ENCODE data around the gene ABCD4. TPM values are rescaled to one million over a fixed set of nuclear protein-coding genes. Genes with fewer than 3 reads are reported as not detected.

ABCD4 gene
- total RNA-seq, 4 donors from 2014 or later, result 45.2 to 79.5 (median 62.0) TPM

GRCh38 chr14:74299061-74299545 is 3.6 kb downstream of the ABCD4 start:
- Histone ChIP-seq H3K27me3 (no peaks in the 10 kb centered on the region), H3K36me3 (peaks cover 16 to 46% of the 10 kb centered on the region in 2 donors), H3K27ac (peak overlapping the region in 2 of 3 donors; percentile 6 to 49), H3K4me1 (peaks cover 4 to 14% of the 10 kb centered on the region in 2 donors), H3K9me3 (no peaks in the 10 kb centered on the region), H3K4me3 (replicated peaks in 1 of 3) (no peak overlapping the region)
- intact Hi-C loops (cut with DNase I), result no loop called here
- TF ChIP-seq CTCF (IDR thresholded peaks at IDR 0.05) (no peak), POLR2A (IDR thresholded peaks at IDR 0.05) (no peak)
- DNase-seq, result peak in 1 of 2 donors; percentile 11
- 63 to 69% methylated on average over 10 of the region's 10 CpGs for WGBS, 2 donors

- Histone ChIP-seq H3K4me3 (replicated peaks in 1 of 3) (no peak overlapping the region), H3K27ac (no peak overlapping the region), H3K9me3 (no peaks in the 10 kb centered on the region), H3K36me3 (peaks cover 16 to 46% of the 10 kb centered on the region in 2 donors), H3K4me1 (peaks cover 0 to 8% of the 10 kb centered on the region in 2 donors), H3K27me3 (no peaks in the 10 kb centered on the region)
- intact Hi-C loops (cut with DNase I), result no loop called here
- no peak for DNase-seq
- WGBS, 2 donors, result 91 to 95% methylated on average over 10 of the region's 10 CpGs
- TF ChIP-seq POLR2A (IDR thresholded peaks at IDR 0.05) (no peak), CTCF (IDR thresholded peaks at IDR 0.05) (no peak)
Observed at GRCh38 chr14:74297986-74298385, 4.7 kb downstream of the ABCD4 start.

- 89 to 90% methylated on average over 9 of the region's 9 CpGs for WGBS, 2 donors
- Histone ChIP-seq H3K36me3 (peaks cover 30 to 62% of the 10 kb centered on the region in 2 donors), H3K27me3 (no peaks in the 10 kb centered on the region), H3K27ac (no peak overlapping the region), H3K9me3 (no peaks in the 10 kb centered on the region), H3K4me1 (peaks cover 0 to 3% of the 10 kb centered on the region in 2 donors), H3K4me3 (replicated peaks in 1 of 3) (no peak overlapping the region)
- DNase-seq, result no peak
- intact Hi-C loops (cut with DNase I), result no loop called here
- TF ChIP-seq POLR2A (IDR thresholded peaks at IDR 0.05) (no peak), CTCF (IDR thresholded peaks at IDR 0.05) (no peak)
Observed at GRCh38 chr14:74296037-74296467, 6.7 kb downstream of the ABCD4 start.

GRCh38 chr14:74293606-74294005 is 9.1 kb downstream of the ABCD4 start:
- no peak for DNase-seq
- 91 to 94% methylated on average over 2 of the region's 2 CpGs for WGBS, 2 donors
- no peak overlapping the region for H3K27ac ChIP-seq
- H3K36me3 ChIP-seq, result peaks cover 33 to 65% of the 10 kb centered on the region in 2 donors
- H3K9me3 ChIP-seq, result no peaks in the 10 kb centered on the region
- TF ChIP-seq POLR2A (IDR thresholded peaks at IDR 0.05), result no peak
- TF ChIP-seq CTCF (IDR thresholded peaks at IDR 0.05), result no peak
- intact Hi-C loops (cut with DNase I), result no loop called here
- H3K27me3 ChIP-seq, result no peaks in the 10 kb centered on the region
- H3K4me1 ChIP-seq, result no peaks in the 10 kb centered on the region
- no peak overlapping the region for H3K4me3 ChIP-seq (replicated peaks in 1 of 3)

GRCh38 chr14:74292061-74292460 is 10.7 kb downstream of the ABCD4 start:
- Histone ChIP-seq H3K27me3 (no peaks in the 10 kb centered on the region), H3K36me3 (peaks cover 49 to 60% of the 10 kb centered on the region in 2 donors), H3K27ac (no peak overlapping the region), H3K9me3 (no peaks in the 10 kb centered on the region), H3K4me1 (no peaks in the 10 kb centered on the region), H3K4me3 (replicated peaks in 1 of 3) (no peak overlapping the region)
- DNase-seq, result no peak
- intact Hi-C loops (cut with DNase I), result no loop called here
- no peak for TF ChIP-seq POLR2A (IDR thresholded peaks at IDR 0.05)
- no peak for TF ChIP-seq CTCF (IDR thresholded peaks at IDR 0.05)
- 89 to 91% methylated on average over 11 of the region's 11 CpGs for whole genome bisulfite sequencing, 2 donors

Data from thyroid gland (tissue), 4 donors.